IPS-15b (cell line): ENCODE measurements around the gene LARGE2.
A peak's percentile ranks its signal among the peaks of the same experiment; 100 is the strongest.

Experiments
- H3K27me3 ChIP-seq: one replicate; pipeline ENCODE4 v1.6.1; 2013; ENCODE audit warnings: low read length; ENCODE audit not compliant: control insufficient read depth, insufficient read depth
- H3K36me3 ChIP-seq: one replicate; pipeline ENCODE4 v1.6.1; 2013; ENCODE audit warnings: low read length; ENCODE audit not compliant: control insufficient read depth, insufficient read depth
- H3K4me1 ChIP-seq: one replicate; pipeline ENCODE4 v1.6.1; 2013; ENCODE audit warnings: mild to moderate bottlenecking, low read length; ENCODE audit not compliant: control insufficient read depth, insufficient read depth
- H3K4me3 ChIP-seq: one replicate; pipeline ENCODE4 v1.5.1; 2013; ENCODE audit warnings: low read depth, low read length
- H3K9ac ChIP-seq: one replicate; pipeline ENCODE4 v1.6.1; 2013; ENCODE audit warnings: low read depth, mild to moderate bottlenecking, low read length
- H3K9me3 ChIP-seq: one replicate; pipeline ENCODE4 v1.6.1; 2013; ENCODE audit warnings: mild to moderate bottlenecking, low read length; ENCODE audit not compliant: control insufficient read depth, insufficient read depth

The LARGE2 gene

DNA sequence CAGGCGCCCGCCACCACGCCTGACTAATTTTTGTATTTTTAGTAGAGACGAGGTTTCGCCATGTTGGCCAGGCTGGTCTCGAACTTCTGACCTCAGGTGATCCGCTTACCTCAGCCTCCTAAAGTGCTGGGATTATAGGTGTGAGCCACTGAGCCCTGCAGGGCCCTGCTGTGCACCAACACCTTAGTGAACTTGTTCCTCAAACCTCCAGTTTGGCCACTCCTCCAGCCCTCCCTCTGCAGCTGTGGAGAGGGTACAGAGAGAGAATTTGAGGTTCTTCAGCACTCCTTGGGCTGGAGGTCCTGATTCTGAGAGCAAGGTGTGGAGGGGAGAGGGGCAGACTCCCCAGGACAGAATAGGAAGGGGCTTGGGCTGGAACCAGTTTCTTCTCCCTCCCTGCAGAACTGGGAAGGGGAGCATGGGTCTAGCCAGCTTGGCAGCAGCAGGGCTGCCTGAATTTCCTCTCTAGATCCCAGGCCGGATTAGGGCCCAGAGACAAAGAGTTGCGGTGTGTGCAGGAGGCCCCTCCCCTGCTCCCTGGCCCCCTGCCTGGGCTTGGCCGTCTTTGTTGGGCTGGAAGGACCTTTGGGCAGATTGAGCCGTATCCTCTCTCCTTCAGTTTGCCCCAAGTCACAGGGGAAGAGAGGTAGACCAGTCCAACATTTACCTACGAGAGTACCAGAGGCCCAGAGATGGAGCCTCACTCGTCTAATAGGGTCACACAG, 2.5 kb upstream of the LARGE2 start:
- H3K27me3 ChIP-seq: peaks cover 13% of the 10 kb centered on the region
- H3K9me3 ChIP-seq: no peaks in the 10 kb centered on the region
- H3K36me3 ChIP-seq: peaks cover 14% of the 10 kb centered on the region
- peaks cover 26% of the 10 kb centered on the region for H3K4me1 ChIP-seq
- no peak overlapping the region for H3K9ac ChIP-seq
- no peak overlapping the region for H3K4me3 ChIP-seq

DNA sequence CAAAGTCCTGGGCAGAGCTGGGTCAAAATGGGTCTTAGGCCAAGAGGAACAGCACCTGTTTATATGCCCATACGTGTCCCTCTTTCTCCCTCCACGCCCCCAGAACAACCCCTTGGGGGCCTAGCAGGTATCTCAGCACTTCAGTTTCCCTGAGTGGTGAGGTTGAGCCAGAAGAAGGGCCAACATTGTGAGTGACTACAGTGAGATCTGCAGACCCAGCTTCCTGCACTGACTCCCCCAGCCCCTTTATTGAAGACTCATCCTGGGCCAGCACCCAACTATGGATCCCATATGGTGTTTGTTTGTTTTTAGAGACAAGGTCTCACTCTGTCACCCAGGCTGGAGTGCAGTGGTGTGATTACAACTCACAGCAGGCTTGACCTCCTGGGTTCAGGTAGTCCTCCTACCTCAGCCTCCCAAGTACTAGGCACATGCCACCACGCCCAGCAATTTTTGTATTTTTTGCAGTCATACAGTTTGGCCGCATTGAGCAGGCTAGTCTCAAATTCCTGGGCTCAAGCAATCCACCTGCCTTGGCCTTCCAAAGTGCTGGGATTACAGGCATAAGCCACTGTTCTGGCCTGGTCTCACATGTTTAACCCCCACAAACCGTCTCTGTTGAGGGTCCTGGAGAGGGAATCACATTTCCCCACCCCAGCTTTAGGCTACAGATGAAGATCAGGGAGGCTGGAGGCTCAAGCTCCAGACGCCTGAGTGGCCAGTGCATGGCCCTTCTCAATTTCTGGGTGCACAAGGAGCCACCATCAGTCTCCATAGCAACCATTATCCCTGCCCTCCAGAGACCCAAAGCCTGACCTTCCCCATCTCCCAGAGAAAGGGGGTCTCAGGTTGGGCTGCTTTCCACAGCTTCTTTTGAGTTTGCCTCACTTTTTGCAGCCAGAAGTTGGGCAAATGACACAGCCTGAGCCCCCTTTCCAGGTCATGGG, 1.7 kb upstream of the LARGE2 start:
- Histone ChIP-seq H3K9me3 (no peaks in the 10 kb centered on the region), H3K27me3 (peaks cover 13% of the 10 kb centered on the region), H3K36me3 (peaks cover 12% of the 10 kb centered on the region), H3K9ac (no peak overlapping the region), H3K4me1 (peaks cover 26% of the 10 kb centered on the region), H3K4me3 (peak overlapping the region; percentile 56)

DNA sequence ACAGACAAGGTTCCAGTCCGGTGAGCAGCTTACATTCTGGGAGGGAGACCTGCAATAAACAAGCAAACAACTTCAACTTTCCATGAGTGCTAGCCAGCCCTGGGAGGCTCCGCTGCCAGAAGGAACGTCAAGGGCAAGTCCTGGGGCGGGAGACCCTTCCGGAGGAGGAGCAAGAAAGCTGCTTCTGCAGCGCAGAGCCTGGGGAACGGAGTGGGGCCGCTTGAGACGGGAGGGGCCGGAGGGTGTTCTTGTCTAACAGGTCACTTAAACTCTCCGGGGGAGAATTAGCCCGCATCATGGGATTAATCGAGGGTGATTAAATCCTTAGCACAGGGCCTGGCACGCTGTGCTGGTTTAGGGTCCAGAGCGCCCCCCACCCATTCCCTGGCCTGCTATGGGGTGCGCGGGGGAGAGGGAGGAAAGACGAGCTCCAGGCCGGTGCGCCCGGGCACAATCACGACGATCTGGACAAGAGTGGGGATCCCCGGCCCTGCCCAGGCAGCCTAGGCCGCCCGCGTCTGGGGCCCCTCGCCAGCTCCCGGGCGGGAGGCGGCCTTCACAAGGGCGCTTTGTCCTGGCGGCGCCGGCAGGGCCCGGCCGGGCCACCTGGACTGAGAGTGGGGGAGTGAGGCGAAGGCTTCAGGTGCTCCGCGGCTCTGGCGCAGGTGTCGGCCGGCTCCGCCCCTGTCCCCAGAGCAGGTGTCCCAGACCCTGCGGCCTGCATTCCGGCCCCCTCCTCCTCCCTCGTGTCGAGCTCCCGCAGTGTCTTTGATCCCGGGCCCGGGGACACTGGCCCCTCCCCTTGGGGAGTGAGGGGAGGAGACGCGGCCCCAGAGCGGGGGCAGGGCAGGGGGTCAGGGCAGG, 663 bp upstream of the LARGE2 start:
- Histone ChIP-seq H3K4me3 (peak overlapping the region; percentile 56), H3K9ac (peak overlapping the region; percentile 47), H3K4me1 (peaks cover 25% of the 10 kb centered on the region), H3K27me3 (peaks cover 13% of the 10 kb centered on the region), H3K9me3 (no peaks in the 10 kb centered on the region), H3K36me3 (peaks cover 21% of the 10 kb centered on the region)

DNA sequence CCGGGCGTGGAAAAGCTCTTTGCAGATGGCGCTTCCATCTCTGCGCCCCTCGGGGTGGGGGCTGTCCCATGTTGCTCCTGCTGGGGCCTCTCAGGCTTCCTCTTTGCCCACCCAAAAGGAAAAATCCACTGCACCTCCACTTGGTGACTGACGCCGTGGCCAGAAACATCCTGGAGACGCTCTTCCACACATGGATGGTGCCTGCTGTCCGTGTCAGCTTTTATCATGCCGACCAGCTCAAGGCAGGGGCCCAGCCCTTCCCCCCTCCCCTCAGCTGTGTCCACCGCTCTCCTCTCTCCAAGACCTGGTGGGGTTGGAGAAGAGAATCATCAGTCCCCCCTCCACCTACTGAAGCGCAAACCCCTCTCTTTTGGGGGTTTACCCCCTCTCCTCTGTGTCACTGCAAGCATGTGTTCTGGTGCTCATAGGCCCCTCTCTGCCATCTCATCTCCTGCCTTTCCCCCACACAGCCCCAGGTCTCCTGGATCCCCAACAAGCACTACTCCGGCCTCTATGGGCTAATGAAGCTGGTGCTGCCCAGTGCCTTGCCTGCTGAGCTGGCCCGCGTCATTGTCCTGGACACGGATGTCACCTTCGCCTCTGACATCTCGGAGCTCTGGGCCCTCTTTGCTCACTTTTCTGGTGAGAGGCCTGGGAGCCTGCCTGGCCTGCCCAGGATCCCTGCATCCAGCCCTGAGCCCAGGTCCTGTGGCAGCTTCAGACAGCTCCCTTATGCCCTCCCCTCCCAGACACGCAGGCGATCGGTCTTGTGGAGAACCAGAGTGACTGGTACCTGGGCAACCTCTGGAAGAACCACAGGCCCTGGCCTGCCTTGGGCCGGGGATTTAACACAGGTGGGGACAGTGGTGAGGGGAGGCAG, 1.8 kb downstream of the LARGE2 start:
- no peaks in the 10 kb centered on the region for H3K9me3 ChIP-seq
- H3K9ac ChIP-seq: no peak overlapping the region
- H3K4me1 ChIP-seq: peaks cover 19% of the 10 kb centered on the region
- H3K27me3 ChIP-seq: peaks cover 13% of the 10 kb centered on the region
- H3K36me3 ChIP-seq: peaks cover 38% of the 10 kb centered on the region
- no peak overlapping the region for H3K4me3 ChIP-seq

DNA sequence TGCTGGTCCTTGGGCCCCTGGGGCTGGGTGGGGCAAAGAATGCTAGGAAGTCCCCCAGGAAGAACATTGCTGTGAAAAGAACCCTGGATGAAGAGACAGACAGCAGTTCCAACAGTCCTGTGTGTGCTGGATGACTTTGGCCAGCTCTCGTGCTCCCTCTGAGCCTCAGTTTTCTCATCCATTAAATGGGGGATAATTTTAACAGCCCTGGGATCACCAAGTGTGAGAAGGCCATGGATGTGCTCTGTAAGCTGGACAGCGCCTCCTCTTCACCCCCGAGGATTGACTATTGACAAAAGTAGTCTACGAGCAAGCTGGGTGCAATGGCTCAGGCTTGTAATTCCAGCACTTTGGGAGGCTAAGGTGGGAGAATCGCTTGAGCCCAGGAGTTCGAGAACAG, 2.5 kb downstream of the LARGE2 start:
- H3K36me3 ChIP-seq: peaks cover 38% of the 10 kb centered on the region
- H3K9ac ChIP-seq: no peak overlapping the region
- H3K4me1 ChIP-seq: peaks cover 16% of the 10 kb centered on the region

DNA sequence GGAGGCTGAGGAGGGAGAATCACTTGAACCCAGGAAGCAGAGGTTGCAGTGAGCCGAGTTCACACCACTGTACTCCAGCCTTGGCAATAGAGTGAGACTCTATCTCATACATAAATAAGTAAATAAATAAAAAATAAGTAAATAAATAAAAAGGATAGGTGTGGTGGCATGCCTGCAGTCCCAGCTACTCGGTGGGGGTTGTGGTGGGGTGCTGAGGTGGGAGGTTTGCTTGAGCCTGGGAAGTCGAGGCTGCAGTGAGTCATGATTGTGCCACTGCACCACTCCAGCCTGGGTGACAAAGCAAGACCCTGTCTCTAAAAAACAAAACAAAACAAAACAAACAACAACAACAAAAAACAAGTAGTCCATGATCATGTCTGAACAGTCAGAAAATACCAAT, 3.1 kb downstream of the LARGE2 start:
- no peak overlapping the region for H3K9ac ChIP-seq
- H3K4me1 ChIP-seq: peaks cover 9% of the 10 kb centered on the region
- H3K27me3 ChIP-seq: peaks cover 8% of the 10 kb centered on the region
- no peaks in the 10 kb centered on the region for H3K9me3 ChIP-seq
- H3K4me3 ChIP-seq: no peak overlapping the region
- peaks cover 38% of the 10 kb centered on the region for H3K36me3 ChIP-seq

More for the DNA sequence above, 2.5 kb downstream of the LARGE2 start:
- H3K9me3 ChIP-seq: no peaks in the 10 kb centered on the region
- no peak overlapping the region for H3K4me3 ChIP-seq
- peaks cover 13% of the 10 kb centered on the region for H3K27me3 ChIP-seq

DNA sequence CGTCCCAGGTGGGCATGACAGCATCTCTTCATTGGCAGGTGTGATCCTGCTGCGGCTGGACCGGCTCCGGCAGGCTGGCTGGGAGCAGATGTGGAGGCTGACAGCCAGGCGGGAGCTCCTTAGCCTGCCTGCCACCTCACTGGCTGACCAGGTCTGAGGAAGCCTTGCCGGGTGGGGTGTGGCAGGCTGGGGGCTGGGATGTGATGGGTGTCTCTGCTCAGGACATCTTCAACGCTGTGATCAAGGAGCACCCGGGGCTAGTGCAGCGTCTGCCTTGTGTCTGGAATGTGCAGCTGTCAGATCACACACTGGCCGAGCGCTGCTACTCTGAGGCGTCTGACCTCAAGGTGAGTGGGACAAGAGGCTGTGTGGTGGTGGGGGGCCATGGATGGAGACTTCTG, 3.5 kb downstream of the LARGE2 start:
- Histone ChIP-seq H3K27me3 (peaks cover 3% of the 10 kb centered on the region), H3K9ac (no peak overlapping the region), H3K4me1 (peaks cover 5% of the 10 kb centered on the region), H3K36me3 (peaks cover 40% of the 10 kb centered on the region), H3K4me3 (no peak overlapping the region), H3K9me3 (no peaks in the 10 kb centered on the region)

DNA sequence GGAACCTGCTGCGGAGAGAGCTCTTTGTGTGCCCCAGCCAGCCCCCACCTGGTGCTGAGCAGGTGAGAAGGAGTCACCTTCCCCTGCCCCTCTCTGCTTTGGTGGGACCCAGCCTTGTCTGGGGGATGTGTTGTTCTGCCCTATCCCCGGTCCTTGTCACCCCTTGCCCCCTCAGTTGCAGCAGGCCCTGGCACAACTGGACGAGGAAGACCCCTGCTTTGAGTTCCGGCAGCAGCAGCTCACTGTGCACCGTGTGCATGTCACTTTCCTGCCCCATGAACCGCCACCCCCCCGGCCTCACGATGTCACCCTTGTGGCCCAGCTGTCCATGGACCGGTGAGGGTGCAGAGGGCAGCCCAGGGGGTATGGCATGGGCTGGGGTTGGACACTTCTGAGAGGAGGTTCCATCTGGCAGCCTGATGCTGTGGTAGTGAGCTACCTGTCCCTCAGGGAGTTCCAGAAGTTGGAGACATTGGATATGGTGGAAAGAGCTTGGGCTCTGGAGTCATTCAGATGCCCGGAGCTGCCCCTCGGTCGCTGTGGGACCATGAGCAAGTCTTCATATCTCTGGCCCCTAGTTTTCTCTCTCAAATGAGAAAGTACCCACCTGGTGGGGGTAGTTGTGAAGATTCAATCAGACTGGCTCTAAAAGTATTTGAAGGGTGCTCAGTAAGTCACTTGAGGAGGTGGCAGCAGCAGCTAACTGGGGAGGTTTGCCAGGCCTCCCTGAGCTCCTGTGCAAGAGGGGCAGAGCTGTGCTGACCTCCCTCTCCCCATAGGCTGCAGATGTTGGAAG, 4.3 kb downstream of the LARGE2 start:
- no peaks in the 10 kb centered on the region for H3K27me3 ChIP-seq
- no peaks in the 10 kb centered on the region for H3K4me1 ChIP-seq
- H3K36me3 ChIP-seq: peaks cover 45% of the 10 kb centered on the region

DNA sequence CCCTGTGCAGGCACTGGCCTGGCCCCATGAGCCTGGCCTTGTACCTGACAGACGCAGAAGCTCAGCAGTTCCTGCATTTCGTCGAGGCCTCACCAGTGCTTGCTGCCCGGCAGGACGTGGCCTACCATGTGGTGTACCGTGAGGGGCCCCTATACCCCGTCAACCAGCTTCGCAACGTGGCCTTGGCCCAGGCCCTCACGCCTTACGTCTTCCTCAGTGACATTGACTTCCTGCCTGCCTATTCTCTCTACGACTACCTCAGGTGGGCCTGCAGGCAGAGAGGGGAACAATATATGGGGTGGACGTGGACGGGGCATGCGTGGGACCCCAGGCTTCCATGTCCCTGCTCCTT, 4.9 kb downstream of the LARGE2 start:
- H3K27me3 ChIP-seq: no peaks in the 10 kb centered on the region
- no peak overlapping the region for H3K9ac ChIP-seq
- peaks cover 45% of the 10 kb centered on the region for H3K36me3 ChIP-seq
- H3K9me3 ChIP-seq: no peaks in the 10 kb centered on the region
- no peaks in the 10 kb centered on the region for H3K4me1 ChIP-seq
- H3K4me3 ChIP-seq: no peak overlapping the region

More for the DNA sequence above, 4.3 kb downstream of the LARGE2 start:
- H3K9me3 ChIP-seq: no peaks in the 10 kb centered on the region
- H3K9ac ChIP-seq: no peak overlapping the region
- no peak overlapping the region for H3K4me3 ChIP-seq

DNA sequence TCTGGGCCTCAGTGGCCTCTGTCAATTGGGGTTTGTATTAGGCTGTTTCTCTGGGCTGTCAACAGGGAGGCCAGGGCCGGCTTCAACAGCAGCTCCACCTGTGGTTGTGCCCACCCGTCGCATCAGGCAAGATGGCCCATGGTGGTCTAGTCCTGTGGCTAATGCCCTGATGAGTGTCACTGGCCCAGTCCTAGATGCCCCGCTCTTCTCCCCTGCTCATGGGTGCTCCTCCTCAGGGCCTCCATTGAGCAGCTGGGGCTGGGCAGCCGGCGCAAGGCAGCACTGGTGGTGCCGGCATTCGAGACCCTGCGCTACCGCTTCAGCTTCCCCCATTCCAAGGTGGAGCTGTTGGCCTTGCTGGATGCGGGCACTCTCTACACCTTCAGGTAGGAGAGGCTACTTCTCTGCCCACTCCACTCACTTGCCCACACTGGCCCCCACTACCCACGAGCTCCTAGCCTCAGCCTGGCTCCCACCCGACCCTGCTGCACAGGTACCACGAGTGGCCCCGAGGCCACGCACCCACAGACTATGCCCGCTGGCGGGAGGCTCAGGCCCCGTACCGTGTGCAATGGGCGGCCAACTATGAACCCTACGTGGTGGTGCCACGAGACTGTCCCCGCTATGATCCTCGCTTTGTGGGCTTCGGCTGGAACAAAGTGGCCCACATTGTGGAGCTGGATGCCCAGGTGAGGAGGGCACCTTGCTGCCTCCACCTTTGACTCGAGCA, 5.4 kb downstream of the LARGE2 start:
- peaks cover 45% of the 10 kb centered on the region for H3K36me3 ChIP-seq
- no peaks in the 10 kb centered on the region for H3K9me3 ChIP-seq
- no peaks in the 10 kb centered on the region for H3K4me1 ChIP-seq

More for the DNA sequence above, 5.4 kb downstream of the LARGE2 start:
- no peak overlapping the region for H3K9ac ChIP-seq
- no peak overlapping the region for H3K4me3 ChIP-seq
- H3K27me3 ChIP-seq: no peaks in the 10 kb centered on the region
